H1 (cell line): ENCODE measurements around the gene MUC4. TPM values are rescaled to one million over a fixed set of nuclear protein-coding genes. Genes with fewer than 3 reads are reported as not detected.

Experiments
- CEBPB ChIP-seq: IDR thresholded peaks from 2 replicates; pipeline ENCODE4 v1.6.1; 2012; ENCODE audit warnings: low read depth, low read length
- polyA plus RNA-seq, 7 experiments: library from polyadenylated mRNA; depleted of rRNA in 3 of 7; stranded (reverse) in 5 of 7; unstranded in 2 of 7; fragments of >200 nt in 5 of 7; fragments of 200-250 nt in 2 of 7; gene quantifications; 1 replicate in 5 of 7; 2 replicates in 1 of 7; 4 replicates in 1 of 7; pipeline versions ENCODE4 v1.2.1 to v1.2.3, GENCODE V29; 2011 to 2013; ENCODE audit warnings: missing spikeins in 2 of 7, mixed read lengths in 2 of 7
- total RNA-seq: library from RNA; stranded (reverse); fragmentation: NEBNext Ultra II Directional; extraction: Animal tissue kit (Norgen Biotek cat#: 25700); gene quantifications from 2 replicates; pipeline ENCODE4 v1.2.1, GENCODE V29; 2021

The MUC4 gene
- total and polyA plus RNA-seq, 2 of the 8 experiments (the other 6 are each of a cell fraction or from before 2014, with no cell fraction given), result 0.89 to 2.0 TPM

GRCh38 chr3:195790901-195791300 lies 20.8 kb downstream of the MUC4 start (continued):
- TF ChIP-seq CEBPB, result no peak
